GM21423 (cell line): ENCODE data around the gene GAGE12J.
"Not testable (repeated sequence)": the region's sequence is repeated elsewhere in the genome, so short reads cannot be mapped to it uniquely, and the experiment has no call there.

Experiments used
- ATAC-seq: cut with Tn5 transposase; IDR thresholded peaks from one replicate; pipeline ENCODE4 v1.9.1; 2021; ENCODE audit warnings: mild to moderate bottlenecking, moderate library complexity; ENCODE audit not compliant: unreplicated experiment

The GAGE12J gene, protein sequence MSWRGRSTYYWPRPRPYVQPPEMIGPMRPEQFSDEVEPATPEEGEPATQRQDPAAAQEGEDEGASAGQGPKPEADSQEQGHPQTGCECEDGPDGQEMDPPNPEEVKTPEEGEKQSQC

DNA sequence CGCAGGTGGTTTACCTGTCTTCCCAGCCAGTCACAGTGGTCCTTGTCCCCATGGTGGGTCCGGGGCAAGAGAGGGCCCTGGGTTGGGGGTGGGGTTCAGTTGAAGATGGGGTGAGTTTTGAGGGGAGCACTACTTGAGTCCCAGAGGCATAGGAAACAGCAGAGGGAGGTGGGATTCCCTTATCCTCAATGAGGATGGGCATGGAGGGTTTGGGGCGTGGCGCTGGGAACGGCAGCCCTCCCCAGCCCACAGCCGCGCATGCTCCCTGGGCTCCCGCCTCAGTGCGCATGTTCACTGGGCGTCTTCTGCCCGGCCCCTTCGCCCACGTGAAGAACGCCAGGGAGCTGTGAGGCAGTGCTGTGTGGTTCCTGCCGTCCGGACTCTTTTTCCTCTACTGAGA is at the start of gene GAGE12J:
GAGE12J (plus strand) TSS at position 301 of the 400 bp plus-strand sequence. CDS start 1,157 bp downstream, outside the sequence.
- ATAC-seq = not testable (repeated sequence)

DNA sequence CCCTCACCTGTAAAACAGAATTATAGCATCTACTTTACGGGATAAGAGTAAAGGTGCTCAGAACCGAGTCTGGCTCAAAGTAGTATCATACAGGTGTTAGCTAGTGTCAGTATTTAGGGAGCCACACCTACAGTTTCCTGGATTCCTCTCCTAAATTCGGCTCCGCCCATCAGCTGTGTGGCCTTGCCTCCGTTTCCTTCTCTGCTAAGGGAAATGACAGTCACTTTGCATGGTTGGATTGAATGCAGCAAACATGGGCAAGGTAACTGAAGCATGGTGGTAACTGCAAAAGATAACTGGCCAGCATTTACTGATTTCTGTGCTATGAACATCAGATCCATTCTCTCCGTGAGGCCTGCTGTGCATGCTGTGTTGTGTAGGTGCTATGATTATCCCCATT is 49.4 kb upstream of the GAGE12J start:
- no peak for ATAC-seq

- ATAC-seq = no peak
Observed at GRCh38 chrX:49273181-49273727, 48.6 kb upstream of the GAGE12J start.

DNA sequence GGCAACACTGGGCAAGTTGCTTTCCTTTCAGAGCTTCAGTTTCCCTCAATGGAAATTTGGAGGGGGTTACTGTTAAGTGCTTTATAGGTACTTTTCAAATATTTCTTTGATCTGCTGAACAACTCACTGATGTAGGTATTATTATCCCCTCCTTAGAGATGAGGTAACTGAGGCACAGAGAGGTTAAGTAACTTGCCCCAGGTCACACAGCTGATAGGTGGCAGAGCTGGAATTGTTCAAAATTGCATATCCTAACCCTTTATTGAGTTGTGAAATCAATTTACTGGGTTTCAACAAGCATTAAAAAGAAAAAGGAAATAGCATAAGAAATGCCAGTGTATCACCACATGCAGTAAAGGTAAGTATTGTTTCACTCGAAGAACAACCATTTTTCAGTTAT is 45.6 kb upstream of the GAGE12J start:
- ATAC-seq = no peak

DNA sequence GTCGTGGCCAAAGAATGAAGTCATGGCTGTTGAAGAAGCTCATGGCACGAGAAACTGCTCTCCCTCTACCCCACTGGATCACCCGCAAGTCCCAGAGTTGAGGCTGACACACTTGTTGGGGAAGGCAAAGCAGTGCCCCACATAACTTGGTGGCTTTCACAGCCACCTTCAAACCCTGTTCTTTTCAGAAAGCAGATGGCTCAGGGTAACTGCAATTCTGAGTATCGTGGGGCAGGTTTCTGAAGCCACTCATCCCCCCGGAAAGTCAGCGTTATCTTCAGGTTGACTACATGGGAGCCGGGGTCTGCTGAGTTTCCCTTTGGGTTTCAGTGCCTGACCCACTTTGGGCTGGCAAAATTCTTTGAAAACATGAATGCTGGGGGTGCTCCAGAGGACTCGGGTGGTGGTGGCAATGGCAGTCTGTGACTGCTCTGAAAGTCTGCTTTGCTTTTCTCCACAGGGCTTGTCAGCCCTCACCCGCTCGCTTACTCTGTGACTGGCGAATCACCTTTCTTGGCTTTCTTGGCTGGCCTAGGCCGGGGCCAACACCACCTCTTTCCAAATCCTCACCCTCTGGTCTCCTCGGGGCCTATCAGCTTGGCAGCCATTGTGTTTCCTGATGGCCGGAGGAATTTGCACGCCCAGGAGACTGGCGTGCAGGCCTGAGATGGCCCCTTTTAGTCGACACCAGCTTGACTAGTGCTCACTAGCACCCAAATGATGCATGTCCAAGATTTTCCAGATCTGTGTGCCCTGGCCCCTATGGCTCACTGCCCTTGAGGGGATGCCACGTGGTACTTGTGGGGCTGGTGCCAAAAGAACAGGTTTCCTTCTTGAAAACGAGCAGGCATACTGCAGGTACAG is 44.9 kb upstream of the GAGE12J start:
- ATAC-seq = no peak

GRCh38 chrX:49277535-49277830 is 44.4 kb upstream of the GAGE12J start:
- ATAC-seq = no peak

DNA sequence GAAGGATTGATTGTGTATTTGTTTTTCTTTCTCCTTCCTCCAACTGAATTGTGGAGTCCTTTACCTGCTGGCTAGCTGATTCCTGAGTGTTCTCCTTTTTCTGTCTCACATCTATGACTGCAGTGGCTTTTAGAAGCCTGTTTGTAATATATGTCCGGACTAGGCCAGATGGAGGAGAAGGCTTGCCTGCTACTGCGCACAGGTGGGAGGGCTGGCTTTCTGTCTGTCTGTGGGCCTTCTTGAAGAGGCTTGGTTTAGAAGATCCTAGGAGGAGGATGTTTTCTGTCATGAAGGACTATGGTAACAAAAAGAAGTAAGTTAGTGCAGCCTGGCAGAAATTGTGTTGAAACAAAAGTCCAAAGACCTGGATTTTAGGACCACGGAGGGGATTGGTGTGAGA is 43.8 kb upstream of the GAGE12J start:
- ATAC-seq = no peak

DNA sequence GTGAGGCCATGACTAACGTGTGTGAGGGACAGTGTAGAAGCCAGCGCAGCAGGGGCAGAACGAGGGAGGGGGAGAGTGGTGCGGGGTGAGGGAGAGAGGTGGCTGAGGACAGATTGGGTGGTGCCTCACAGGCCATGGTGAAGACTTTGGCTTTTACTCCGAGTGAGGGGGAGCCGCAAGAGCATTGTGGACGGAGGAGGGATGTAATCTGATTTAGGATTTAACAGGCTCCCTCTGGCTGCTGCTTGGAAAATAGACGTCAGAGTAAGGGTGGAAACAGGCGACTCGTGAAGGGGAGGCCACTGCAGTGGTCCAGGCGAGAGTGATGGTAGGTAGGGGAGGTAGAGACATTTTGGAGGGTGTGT is 39.2 kb upstream of the GAGE12J start:
- no peak for ATAC-seq

DNA sequence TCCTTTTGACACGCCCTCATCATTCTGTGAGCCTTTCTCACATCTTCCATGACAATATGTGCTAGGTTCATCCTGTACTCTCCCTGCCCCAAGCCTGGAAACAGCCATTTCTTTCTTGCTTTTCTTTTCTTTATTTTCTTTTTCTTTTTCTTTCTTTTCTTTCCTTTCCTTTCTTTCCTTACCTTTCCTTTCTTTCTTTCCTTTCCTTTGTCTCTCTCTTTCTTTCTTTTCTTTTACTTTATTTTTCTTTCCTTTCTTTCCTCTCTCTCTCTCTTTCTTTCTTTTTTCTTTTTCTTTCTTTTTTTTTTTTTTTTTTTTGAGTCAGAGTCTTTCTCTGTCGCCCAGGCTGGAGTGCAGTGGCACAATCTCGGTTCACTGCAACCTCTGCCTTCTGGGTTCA is 37.6 kb upstream of the GAGE12J start:
- no peak for ATAC-seq

DNA sequence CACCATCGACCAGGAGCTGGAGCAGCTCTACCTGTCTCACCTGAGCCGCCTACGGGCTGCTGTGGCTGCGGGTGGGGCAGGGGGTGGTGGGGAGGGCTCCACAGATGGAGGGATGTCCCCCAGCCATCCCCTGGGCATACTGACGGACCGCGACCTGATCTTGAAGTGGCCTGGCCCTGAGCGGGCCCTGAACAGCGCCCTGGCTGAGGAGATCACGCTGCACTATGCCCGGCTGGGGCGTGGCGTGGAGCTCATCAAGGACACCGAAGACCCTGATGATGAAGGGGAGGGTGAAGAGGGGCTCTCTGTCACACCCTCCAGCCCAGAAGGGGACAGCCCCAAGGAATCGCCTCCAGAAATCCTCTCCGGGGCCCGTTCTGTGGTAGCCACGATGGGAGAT is 35.7 kb upstream of the GAGE12J start:
- ATAC-seq = no peak

DNA sequence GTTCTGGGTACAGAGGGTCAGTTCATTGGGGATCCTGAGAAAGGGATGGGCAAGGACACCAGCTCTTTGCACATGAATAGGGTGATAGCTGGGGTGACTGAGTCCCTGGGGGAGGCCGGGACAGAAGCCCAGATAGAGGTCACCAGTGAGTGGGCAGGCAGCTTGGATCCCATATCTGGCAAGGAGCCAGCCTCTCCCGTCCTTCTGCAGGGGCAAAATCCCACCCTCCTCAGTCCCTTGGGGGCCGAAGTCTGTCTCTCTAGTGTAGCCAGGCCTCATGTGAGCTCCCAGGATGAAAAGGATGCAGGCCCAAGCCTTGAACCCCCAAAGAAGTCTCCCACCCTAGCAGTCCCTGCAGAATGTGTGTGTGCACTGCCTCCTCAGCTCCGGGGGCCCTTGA is 35.3 kb upstream of the GAGE12J start:
- ATAC-seq = no peak

GRCh38 chrX:49287665-49288064 is 34.2 kb upstream of the GAGE12J start:
- ATAC-seq = no peak

- no peak for ATAC-seq
Observed at GRCh38 chrX:49290215-49290614, 31.6 kb upstream of the GAGE12J start.

DNA sequence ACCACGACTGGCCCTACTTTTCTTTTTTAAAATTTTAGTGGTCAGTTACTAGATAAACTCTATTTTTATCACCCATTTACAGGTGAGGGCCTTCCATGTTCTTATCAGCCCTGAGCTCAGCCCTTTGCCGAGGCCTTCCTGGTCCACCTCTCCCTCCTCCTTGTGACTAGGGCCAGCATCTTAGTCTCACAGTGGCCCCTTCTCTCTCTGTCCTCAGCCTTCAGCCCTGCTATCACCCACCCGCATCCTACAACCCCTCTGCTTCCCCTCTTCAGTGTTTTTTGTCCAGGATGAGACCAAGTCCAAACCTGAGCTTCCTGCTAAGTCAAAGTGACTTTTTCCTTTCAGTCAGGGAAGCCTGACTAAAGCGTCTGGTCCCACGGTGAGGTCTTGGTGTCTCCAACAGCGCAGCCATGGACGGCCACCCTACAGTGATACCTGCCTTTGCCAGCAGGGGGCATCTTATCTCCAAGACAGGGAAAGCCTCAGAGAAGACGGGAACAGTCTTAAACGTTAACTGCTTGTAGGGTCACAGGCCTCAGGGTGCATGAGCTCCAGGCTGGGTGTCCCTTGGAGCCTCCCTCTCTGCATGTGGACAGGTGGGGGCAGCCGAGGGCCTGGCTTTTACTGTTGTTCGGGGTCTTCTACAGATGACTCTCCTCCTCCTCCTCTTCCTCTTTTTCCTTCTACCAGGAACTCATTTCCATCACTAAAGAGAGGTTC is 30.1 kb upstream of the GAGE12J start:
- ATAC-seq = no peak

DNA sequence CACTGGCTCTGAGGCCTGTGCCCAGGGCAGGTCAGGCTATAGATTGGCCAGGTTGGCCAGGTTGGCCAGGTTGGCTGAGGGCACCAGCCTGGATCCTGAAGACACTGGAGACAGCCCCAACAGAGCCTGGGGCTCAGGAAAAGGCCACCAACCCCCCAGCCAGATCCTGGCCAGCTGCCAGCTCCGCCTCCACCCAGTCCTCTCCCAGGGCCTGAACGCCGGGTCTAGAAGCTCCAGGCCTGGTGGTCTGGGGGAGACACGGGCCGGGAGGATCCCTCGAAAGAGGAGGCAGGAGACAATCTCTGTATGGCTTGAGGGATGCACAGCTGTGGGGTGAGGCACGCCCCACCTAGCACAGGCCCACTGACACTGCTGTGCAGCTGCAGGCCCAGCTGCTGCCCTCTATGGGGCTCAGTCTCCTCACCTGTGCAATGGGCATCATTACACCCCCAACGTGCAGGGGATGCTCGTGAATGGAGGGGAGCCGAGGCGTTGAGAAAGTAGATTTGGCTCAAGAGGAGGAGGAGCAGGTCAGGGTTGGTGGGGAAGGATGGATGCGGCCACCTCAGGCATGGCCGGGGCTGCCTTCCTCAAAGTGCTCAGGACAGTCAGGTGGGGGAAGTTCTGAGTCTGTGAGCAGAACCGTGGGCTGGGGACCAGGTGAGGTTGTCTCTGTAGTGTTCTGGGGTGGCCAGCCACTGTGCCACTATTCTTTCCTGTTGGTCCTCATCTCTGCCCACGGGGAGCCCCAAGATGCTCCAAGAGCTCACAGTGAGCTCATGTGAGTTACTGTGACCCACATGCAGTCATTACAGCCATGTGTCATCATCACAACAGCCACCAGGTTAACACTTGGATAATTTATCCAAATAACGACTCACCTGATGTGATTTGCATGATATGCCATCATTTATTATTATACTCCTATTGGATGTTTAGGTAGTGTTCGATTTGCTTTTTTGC is 29.2 kb upstream of the GAGE12J start:
- ATAC-seq = no peak

GRCh38 chrX:49299293-49299692 is 22.5 kb upstream of the GAGE12J start:
- not testable (repeated sequence) for ATAC-seq

DNA sequence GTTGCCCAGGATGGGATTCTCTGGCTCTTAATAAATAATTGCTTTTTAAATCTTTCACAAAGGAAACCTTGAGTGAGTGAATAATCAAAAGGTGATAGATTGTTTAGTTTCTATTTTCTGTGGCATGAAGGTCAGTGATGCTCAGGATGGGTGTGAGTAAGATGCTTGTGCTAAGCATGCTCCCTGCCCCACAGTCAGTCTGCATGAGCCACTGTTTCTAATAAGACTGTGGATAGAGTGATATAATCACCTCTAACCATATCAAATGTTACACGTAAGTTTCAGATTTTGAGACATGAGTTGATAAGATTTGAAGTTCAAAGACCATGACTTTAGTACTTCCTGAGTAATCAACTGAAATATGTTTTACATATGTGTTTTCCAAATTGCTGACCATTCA is 21.1 kb upstream of the GAGE12J start:
- ATAC-seq = no peak

DNA sequence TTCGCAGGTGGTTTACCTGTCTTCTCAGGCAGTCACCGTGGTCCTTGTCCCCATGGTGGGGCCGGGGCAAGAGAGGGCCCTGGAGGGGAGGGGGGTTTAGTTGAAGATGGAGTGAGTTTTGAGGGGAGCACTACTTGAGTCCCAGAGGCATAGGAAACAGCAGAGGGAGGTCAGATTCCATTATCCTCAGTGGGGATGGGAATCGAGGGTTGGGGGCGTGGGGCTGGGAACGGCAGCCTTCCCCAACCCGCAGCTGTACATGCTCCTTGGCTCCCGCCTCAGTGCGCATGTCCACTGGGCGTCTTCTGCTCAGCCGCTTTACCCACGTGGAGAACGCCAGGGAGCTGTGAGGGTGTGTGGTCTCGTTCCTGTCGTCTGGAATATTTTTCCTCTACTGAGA is 18.5 kb upstream of the GAGE12J start, which contains the start of gene GAGE10:
GAGE10 (plus strand) TSS at position 301 of the 400 bp plus-strand sequence. CDS start 1,214 bp downstream, outside the sequence.
- ATAC-seq = no peak

GRCh38 chrX:49307775-49308174 is 14.1 kb upstream of the GAGE12J start:
- not testable (repeated sequence) for ATAC-seq

- no peak for ATAC-seq
Observed at GRCh38 chrX:49308604-49309269, 13.1 kb upstream of the GAGE12J start.
